Measurements from ENCODE around the gene CASP2. TPM values are rescaled to one million over a fixed set of nuclear protein-coding genes. Genes with fewer than 3 reads are reported as not detected.
A peak's percentile ranks its signal among the peaks of the same experiment; 100 is the strongest.

Gene CASP2
- total and polyA plus RNA-seq, 2 of the 13 experiments (the other 11 are each of a cell fraction or from before 2014, with no cell fraction given) = 10.2 to 13.7 TPM

DNA sequence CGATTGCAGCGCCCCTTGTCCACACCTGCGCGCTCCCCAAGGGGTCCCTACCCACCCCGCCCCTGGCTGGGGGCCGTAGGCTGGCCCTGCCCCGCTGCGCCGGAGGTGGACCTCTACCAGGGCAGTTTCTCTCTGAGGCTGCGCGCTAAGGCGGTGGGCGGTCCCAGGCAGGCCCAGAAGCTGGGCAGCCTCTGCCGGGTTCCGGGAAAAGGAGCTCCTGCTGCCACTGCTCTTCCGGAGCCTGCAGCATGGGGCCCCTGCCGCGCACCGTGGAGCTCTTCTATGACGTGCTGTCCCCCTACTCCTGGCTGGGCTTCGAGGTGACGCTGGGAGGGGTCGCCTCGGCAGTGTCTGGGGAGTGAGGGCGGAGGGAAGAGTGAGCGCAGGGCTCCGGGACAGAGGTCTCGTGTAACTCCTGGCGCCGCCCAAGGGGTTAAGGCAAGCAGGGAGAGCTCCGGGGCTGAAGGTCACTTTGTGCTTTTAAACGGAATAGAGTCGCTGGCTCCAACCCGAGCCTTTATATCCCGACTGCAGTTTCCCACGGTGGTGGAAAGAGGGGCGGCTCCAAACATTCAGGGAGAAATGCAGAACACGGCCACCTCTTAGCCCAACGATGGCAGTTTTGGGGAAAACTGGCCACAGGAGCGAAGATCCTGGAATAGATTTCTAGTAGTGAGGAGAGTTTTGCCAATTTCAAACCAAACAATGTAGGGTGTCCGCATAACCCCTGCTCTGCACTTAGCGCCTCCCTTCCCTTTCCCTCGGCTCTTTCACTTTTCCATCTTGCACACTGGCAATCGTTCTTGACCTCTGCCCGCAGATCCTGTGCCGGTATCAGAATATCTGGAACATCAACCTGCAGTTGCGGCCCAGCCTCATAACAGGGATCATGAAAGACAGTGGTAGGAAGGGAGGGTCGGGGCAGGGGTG lies 24.6 kb upstream of the CASP2 start, which contains the start of gene GSTK1 (continued):
- TF ChIP-seq ATRX (CRISPR knock-in tag; IDR thresholded peaks at IDR 0.05; ENCODE audit: borderline replicate concordance) = no peak
- TF ChIP-seq, protein P1, sequence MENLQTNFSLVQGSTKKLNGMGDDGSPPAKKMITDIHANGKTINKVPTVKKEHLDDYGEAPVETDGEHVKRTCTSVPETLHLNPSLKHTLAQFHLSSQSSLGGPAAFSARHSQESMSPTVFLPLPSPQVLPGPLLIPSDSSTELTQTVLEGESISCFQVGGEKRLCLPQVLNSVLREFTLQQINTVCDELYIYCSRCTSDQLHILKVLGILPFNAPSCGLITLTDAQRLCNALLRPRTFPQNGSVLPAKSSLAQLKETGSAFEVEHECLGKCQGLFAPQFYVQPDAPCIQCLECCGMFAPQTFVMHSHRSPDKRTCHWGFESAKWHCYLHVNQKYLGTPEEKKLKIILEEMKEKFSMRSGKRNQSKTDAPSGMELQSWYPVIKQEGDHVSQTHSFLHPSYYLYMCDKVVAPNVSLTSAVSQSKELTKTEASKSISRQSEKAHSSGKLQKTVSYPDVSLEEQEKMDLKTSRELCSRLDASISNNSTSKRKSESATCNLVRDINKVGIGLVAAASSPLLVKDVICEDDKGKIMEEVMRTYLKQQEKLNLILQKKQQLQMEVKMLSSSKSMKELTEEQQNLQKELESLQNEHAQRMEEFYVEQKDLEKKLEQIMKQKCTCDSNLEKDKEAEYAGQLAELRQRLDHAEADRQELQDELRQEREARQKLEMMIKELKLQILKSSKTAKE (CRISPR knock-in tag; IDR thresholded peaks at IDR 0.05; ENCODE audit: borderline replicate concordance) = no peak
- no peak for TF ChIP-seq TCF7 (IDR thresholded peaks at IDR 0.05; ENCODE audit: low read depth)
- TF ChIP-seq, protein P2, sequence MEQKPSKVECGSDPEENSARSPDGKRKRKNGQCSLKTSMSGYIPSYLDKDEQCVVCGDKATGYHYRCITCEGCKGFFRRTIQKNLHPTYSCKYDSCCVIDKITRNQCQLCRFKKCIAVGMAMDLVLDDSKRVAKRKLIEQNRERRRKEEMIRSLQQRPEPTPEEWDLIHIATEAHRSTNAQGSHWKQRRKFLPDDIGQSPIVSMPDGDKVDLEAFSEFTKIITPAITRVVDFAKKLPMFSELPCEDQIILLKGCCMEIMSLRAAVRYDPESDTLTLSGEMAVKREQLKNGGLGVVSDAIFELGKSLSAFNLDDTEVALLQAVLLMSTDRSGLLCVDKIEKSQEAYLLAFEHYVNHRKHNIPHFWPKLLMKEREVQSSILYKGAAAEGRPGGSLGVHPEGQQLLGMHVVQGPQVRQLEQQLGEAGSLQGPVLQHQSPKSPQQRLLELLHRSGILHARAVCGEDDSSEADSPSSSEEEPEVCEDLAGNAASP (CRISPR knock-in tag; IDR thresholded peaks at IDR 0.05; ENCODE audit: borderline replicate concordance) = 0 out of 2 replicates have a peak, but pooled peaks have one; percentile 27
- TF ChIP-seq, protein P3, sequence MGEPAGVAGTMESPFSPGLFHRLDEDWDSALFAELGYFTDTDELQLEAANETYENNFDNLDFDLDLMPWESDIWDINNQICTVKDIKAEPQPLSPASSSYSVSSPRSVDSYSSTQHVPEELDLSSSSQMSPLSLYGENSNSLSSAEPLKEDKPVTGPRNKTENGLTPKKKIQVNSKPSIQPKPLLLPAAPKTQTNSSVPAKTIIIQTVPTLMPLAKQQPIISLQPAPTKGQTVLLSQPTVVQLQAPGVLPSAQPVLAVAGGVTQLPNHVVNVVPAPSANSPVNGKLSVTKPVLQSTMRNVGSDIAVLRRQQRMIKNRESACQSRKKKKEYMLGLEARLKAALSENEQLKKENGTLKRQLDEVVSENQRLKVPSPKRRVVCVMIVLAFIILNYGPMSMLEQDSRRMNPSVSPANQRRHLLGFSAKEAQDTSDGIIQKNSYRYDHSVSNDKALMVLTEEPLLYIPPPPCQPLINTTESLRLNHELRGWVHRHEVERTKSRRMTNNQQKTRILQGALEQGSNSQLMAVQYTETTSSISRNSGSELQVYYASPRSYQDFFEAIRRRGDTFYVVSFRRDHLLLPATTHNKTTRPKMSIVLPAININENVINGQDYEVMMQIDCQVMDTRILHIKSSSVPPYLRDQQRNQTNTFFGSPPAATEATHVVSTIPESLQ (CRISPR knock-in tag; conservative IDR thresholded peaks at IDR 0.05) = no peak; the same call in 1 of the 2 replicates
- no peak for TF ChIP-seq ZNF121 (CRISPR knock-in tag; IDR thresholded peaks at IDR 0.05)
- TF ChIP-seq KDM5B (CRISPR knock-in tag; IDR thresholded peaks at IDR 0.05; ENCODE audit: borderline replicate concordance) = no peak; the same call in none of the 2 replicates
- TF ChIP-seq ERF (CRISPR knock-in tag; IDR thresholded peaks at IDR 0.05) = peak; percentile 81
- TF ChIP-seq ZNF570 (CRISPR knock-in tag; IDR thresholded peaks at IDR 0.05; ENCODE audit: borderline replicate concordance) = no peak
- TF ChIP-seq, protein P4, sequence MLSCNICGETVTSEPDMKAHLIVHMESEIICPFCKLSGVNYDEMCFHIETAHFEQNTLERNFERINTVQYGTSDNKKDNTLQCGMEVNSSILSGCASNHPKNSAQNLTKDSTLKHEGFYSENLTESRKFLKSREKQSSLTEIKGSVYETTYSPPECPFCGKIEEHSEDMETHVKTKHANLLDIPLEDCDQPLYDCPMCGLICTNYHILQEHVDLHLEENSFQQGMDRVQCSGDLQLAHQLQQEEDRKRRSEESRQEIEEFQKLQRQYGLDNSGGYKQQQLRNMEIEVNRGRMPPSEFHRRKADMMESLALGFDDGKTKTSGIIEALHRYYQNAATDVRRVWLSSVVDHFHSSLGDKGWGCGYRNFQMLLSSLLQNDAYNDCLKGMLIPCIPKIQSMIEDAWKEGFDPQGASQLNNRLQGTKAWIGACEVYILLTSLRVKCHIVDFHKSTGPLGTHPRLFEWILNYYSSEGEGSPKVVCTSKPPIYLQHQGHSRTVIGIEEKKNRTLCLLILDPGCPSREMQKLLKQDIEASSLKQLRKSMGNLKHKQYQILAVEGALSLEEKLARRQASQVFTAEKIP (CRISPR knock-in tag; IDR thresholded peaks at IDR 0.05; ENCODE audit: borderline replicate concordance) = no peak
- peak; percentile 58; the same call in 1 of the 2 replicates for TF ChIP-seq MED1 (CRISPR knock-in tag; IDR thresholded peaks at IDR 0.05)
- 0 out of 2 replicates have a peak, but pooled peaks have one; percentile 36 for TF ChIP-seq ZNF333 (CRISPR knock-in tag; IDR thresholded peaks at IDR 0.05; ENCODE audit: borderline replicate concordance)
- TF ChIP-seq SAFB2 (CRISPR knock-in tag; IDR thresholded peaks at IDR 0.05; ENCODE audit: borderline replicate concordance, low read depth) = peak; percentile 76; the same call in 1 of the 2 replicates
